Activated T-helper 1 cell treated with anti-CD3 and anti-CD28 coated beads, Interleukin-12 subunit alpha, Interleukin-12 subunit beta, Interleukin-2, Interleukin-4 antibody, amounts not matched to agents 30 ng/mL and 10 ng/mL and 1 ng/mL, durations not matched to agents 14 hours and 24 hours and 36 hours (primary cell): ENCODE measurements around the gene TSC22D1. TPM values are rescaled to one million over a fixed set of nuclear protein-coding genes. Genes with fewer than 3 reads are reported as not detected.
"Not testable (repeated sequence)": the region's sequence is repeated elsewhere in the genome, so short reads cannot be mapped to it uniquely, and the experiment has no call there.

ENCODE experiments used
- DNase-seq: peaks from one replicate; pipeline ENCODE4 v3.0.0; 2021; ENCODE audit warnings: low spot score
- H3K27ac Mint-ChIP-seq: one replicate; pipeline ENCODE4 v1.8.0; 2021; ENCODE audit warnings: mild to moderate bottlenecking, mixed read lengths
- H3K27me3 Mint-ChIP-seq: one replicate; pipeline ENCODE4 v1.8.0; 2022; ENCODE audit warnings: mild to moderate bottlenecking, moderate library complexity, mixed read lengths; ENCODE audit not compliant: insufficient read depth
- H3K36me3 Mint-ChIP-seq: one replicate; pipeline ENCODE4 v1.8.0; 2021; ENCODE audit warnings: low read depth, mixed read lengths
- H3K4me1 Mint-ChIP-seq: one replicate; pipeline ENCODE4 v1.8.0; 2021; ENCODE audit warnings: low read depth, mixed read lengths
- H3K4me3 Mint-ChIP-seq: one replicate; pipeline ENCODE4 v1.8.0; 2021; ENCODE audit warnings: mild to moderate bottlenecking, moderate library complexity, mixed read lengths
- H3K9me3 Mint-ChIP-seq: one replicate; pipeline ENCODE4 v1.8.0; 2021; ENCODE audit warnings: mixed read lengths
- intact Hi-C: fragments of 100-400 bp; cut with micrococcal nuclease; formaldehyde crosslinking; loops from one replicate; pipeline ENCODE4 v1.15.1; 2024
- total RNA-seq: library from RNA; stranded (reverse); gene quantifications from 2 replicates; pipeline ENCODE4 v1.2.3, GENCODE V29; 2022

Gene TSC22D1
- total RNA-seq, 1 donor from 2014 or later: 6.9 TPM

DNA sequence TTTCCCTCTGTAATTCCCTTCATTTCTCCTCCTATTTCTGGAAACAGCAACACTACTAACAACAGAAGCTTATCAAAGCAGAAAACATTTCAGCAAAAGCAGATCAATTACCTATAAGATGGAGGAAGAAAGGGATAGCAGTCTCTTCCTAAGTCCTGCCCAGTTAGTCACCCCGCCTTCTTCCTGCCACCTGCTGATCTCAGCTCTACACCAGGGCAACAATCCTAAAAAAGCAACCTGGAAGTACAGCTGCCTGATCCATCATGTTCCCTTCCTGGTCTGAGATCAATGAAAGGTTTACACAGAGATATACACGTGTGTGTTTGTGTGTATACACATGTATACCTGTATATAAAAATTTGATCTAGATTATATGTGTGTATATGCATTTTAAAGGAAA lies 59.4 kb downstream of the TSC22D1 start:
- Mint-ChIP-seq H3K27me3 (no peaks in the 10 kb centered on the region), H3K36me3 (no peaks in the 10 kb centered on the region), H3K4me3 (no peak overlapping the region), H3K9me3 (no peaks in the 10 kb centered on the region), H3K27ac (no peak overlapping the region), H3K4me1 (no peaks in the 10 kb centered on the region)
- DNase-seq: no peak
- intact Hi-C loops: no loop called here

GRCh38 chr13:44514278-44514677 lies 61.9 kb downstream of the TSC22D1 start:
- intact Hi-C loops: no loop called here
- no peaks in the 10 kb centered on the region for H3K4me1 Mint-ChIP-seq

GRCh38 chr13:44509853-44510252 lies 66.3 kb downstream of the TSC22D1 start:
- intact Hi-C loops, DNase-seq, H3K27ac Mint-ChIP-seq, H3K36me3 Mint-ChIP-seq, H3K9me3 Mint-ChIP-seq, H3K4me1 Mint-ChIP-seq, H3K4me3 Mint-ChIP-seq, H3K27me3 Mint-ChIP-seq: not testable (repeated sequence)

More at GRCh38 chr13:44514278-44514677, 61.9 kb downstream of the TSC22D1 start:
- Mint-ChIP-seq H3K27ac (no peak overlapping the region), H3K9me3 (no peaks in the 10 kb centered on the region), H3K27me3 (no peaks in the 10 kb centered on the region), H3K36me3 (no peaks in the 10 kb centered on the region), H3K4me3 (no peak overlapping the region)
- DNase-seq: no peak

- Mint-ChIP-seq H3K4me1 (no peaks in the 10 kb centered on the region), H3K36me3 (no peaks in the 10 kb centered on the region), H3K27ac (no peak overlapping the region), H3K27me3 (peaks cover 1% of the 10 kb centered on the region), H3K4me3 (no peak overlapping the region), H3K9me3 (no peaks in the 10 kb centered on the region)
- intact Hi-C loops: no loop called here
- no peak for DNase-seq
Observed at GRCh38 chr13:44508562-44509077, 67.5 kb downstream of the TSC22D1 start.

- Mint-ChIP-seq H3K4me3 (no peak overlapping the region), H3K27ac (no peak overlapping the region), H3K4me1 (no peaks in the 10 kb centered on the region), H3K27me3 (peaks cover 1% of the 10 kb centered on the region), H3K9me3 (no peaks in the 10 kb centered on the region), H3K36me3 (no peaks in the 10 kb centered on the region)
- no peak for DNase-seq
- intact Hi-C loops: no loop called here
Observed at GRCh38 chr13:44507639-44508038, 68.5 kb downstream of the TSC22D1 start.

DNA sequence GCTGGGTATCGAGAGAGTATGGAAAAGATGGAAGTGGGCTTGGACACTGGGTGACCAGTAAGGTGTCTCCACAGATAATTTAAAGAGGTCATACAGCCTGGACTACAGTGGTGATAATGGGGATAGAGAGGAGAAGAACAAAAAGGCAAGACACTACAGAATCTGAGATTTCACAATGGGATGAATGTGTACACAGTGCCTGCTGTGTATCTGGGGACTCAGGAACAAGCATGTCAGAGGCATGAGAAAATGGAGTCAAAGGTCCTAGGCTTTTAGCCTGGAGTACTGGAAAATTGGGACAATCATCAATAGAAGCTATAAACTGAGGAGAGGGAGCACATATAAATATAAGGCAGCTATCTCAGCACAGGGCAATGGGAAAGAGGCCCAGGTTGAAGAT lies 69.4 kb downstream of the TSC22D1 start:
- peaks cover 1% of the 10 kb centered on the region for H3K27me3 Mint-ChIP-seq
- intact Hi-C loops: no loop called here
- no peak overlapping the region for H3K4me3 Mint-ChIP-seq
- no peaks in the 10 kb centered on the region for H3K9me3 Mint-ChIP-seq
- no peak overlapping the region for H3K27ac Mint-ChIP-seq
- no peaks in the 10 kb centered on the region for H3K4me1 Mint-ChIP-seq
- no peak for DNase-seq
- no peaks in the 10 kb centered on the region for H3K36me3 Mint-ChIP-seq

DNA sequence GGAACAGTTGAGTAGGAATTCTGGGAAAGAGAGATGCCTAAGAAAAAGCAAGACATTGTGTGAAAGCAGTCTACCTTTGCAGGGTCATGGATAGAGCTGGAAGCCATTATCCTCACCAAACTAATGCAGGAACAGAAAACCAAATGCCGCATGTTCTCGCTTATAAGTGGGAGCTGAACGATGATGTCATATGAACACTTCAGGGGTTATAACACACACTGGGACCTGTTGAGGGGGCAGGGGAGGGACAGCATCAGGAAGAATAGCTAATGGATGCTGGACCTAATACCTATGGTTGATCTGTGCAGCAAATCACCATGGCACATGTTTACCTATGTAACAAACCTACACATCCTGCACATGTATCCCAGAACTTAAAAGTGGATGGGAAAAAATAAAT lies 69.9 kb downstream of the TSC22D1 start:
- no peak for DNase-seq
- no peaks in the 10 kb centered on the region for H3K4me1 Mint-ChIP-seq
- no peak overlapping the region for H3K27ac Mint-ChIP-seq
- H3K9me3 Mint-ChIP-seq: no peaks in the 10 kb centered on the region
- H3K36me3 Mint-ChIP-seq: no peaks in the 10 kb centered on the region
- intact Hi-C loops: no loop called here
- H3K27me3 Mint-ChIP-seq: peaks cover 1% of the 10 kb centered on the region
- H3K4me3 Mint-ChIP-seq: no peak overlapping the region

GRCh38 chr13:44504116-44504515 lies 72.0 kb downstream of the TSC22D1 start:
- Mint-ChIP-seq H3K9me3 (no peaks in the 10 kb centered on the region), H3K27ac (no peak overlapping the region), H3K27me3 (peaks cover 1% of the 10 kb centered on the region), H3K4me1 (no peaks in the 10 kb centered on the region), H3K36me3 (no peaks in the 10 kb centered on the region), H3K4me3 (no peak overlapping the region)
- intact Hi-C loops: no loop called here
- no peak for DNase-seq

DNA sequence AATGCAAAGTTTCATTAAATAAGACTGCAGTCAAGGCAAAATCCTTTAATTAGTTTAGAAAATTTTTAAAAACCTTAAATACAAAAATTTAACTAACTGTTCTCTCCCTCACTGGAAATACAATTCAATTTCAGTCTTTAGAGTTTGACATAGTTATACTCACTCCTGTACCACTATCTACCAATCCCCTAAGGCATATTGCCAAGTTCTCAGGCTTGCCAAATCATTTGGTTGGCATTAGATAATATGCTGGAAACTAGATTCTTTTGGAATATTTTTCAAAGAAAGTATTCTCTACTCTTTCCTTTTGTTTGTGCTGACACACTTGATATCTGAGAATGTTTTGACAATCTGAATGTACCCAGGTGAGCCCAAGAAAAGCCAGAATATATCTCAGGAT lies 77.2 kb downstream of the TSC22D1 start:
- Mint-ChIP-seq H3K27ac (no peak overlapping the region), H3K4me3 (no peak overlapping the region), H3K36me3 (no peaks in the 10 kb centered on the region), H3K4me1 (peaks cover 4% of the 10 kb centered on the region), H3K9me3 (peaks cover 7% of the 10 kb centered on the region), H3K27me3 (peaks cover 1% of the 10 kb centered on the region)
- intact Hi-C loops: no loop called here
- no peak for DNase-seq

- intact Hi-C loops: no loop called here
- H3K36me3 Mint-ChIP-seq: no peaks in the 10 kb centered on the region
- H3K4me1 Mint-ChIP-seq: peaks cover 4% of the 10 kb centered on the region
- H3K9me3 Mint-ChIP-seq: peaks cover 7% of the 10 kb centered on the region
- no peak overlapping the region for H3K27ac Mint-ChIP-seq
- H3K4me3 Mint-ChIP-seq: no peak overlapping the region
- DNase-seq: no peak
- peaks cover 1% of the 10 kb centered on the region for H3K27me3 Mint-ChIP-seq
Observed at GRCh38 chr13:44498502-44498901, 77.6 kb downstream of the TSC22D1 start.

GRCh38 chr13:44497801-44498200 lies 78.3 kb downstream of the TSC22D1 start:
- H3K27me3 Mint-ChIP-seq: peaks cover 1% of the 10 kb centered on the region
- H3K4me3 Mint-ChIP-seq: no peak overlapping the region
- no peak overlapping the region for H3K27ac Mint-ChIP-seq
- no peak for DNase-seq
- H3K4me1 Mint-ChIP-seq: peaks cover 4% of the 10 kb centered on the region
- H3K9me3 Mint-ChIP-seq: peaks cover 7% of the 10 kb centered on the region
- H3K36me3 Mint-ChIP-seq: no peaks in the 10 kb centered on the region
- intact Hi-C loops: no loop called here

DNA sequence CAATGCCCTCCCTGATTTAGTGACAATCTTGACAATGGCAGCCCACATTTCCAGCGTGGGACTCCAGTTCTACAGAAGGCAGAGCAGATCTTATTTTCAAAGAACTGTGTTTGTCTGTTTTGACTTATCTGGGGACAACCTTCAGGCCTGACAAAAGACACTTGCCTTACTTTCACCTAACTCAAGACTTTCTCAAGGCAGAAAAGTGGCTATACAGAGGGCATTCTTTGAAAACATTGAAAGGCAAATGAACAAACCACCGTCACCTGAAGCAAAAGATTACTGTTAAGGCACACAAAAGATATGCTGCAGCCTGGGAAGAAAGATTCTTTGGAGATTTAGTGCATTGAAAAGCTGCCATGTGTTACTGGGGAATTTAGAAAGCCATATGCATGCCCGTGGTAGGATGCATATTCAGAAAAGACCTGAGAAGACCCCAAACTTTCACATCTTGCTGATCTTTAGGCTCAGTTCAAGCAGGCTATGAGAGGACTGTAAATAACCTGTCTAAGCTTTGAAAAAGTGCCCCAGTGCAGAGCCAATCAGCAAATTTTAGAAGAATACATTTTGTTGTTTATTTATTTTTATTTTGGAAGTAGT lies 82.8 kb downstream of the TSC22D1 start:
- Mint-ChIP-seq H3K36me3 (no peaks in the 10 kb centered on the region), H3K4me3 (no peak overlapping the region), H3K9me3 (peaks cover 7% of the 10 kb centered on the region), H3K27ac (no peak overlapping the region), H3K4me1 (peaks cover 4% of the 10 kb centered on the region), H3K27me3 (peaks cover 5% of the 10 kb centered on the region)
- DNase-seq: no peak
- intact Hi-C loops: no loop called here

DNA sequence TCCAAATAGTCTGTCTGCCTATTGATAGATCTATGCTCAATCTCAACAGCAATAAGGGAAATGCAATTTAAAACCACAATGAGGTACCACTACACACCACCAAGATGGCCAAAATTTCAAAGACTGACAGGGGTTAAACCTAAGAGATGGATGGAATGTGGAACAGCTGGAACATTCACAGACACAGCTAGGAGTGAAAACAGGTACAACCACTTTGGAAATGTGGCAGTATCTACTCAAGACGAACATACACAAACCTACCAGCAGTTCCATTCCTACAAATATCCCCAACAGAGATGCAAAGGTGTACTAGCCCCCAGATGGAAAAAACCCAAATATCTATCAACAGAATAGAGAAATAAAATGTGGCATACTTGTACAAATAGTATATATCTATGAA lies 86.4 kb downstream of the TSC22D1 start:
- Mint-ChIP-seq H3K9me3 (peaks cover 3% of the 10 kb centered on the region), H3K4me3 (no peak overlapping the region), H3K27ac (no peak overlapping the region), H3K4me1 (peaks cover 8% of the 10 kb centered on the region), H3K36me3 (no peaks in the 10 kb centered on the region), H3K27me3 (peaks cover 7% of the 10 kb centered on the region)
- intact Hi-C loops: no loop called here
- no peak for DNase-seq

DNA sequence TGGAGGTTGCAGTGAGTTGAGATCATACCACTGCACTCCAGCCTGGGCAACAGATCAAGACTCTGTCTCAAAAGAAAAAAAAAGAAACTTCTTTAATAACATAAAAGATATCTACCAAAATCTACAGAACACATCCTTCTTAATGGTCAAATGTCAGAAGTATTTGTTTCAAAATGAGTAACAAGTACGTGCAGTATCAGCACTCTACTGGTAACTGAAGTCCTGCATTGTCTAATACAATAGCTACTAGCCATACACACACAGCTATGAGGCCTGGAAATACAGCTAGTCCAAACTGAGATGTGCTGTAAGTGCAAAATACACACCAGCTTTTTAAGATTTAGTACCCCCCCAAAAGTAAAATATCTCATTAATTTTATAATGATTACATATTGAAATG lies 88.1 kb downstream of the TSC22D1 start:
- no peak overlapping the region for H3K4me3 Mint-ChIP-seq
- peaks cover 7% of the 10 kb centered on the region for H3K27me3 Mint-ChIP-seq
- peaks cover 17% of the 10 kb centered on the region for H3K4me1 Mint-ChIP-seq
- intact Hi-C loops: no loop called here
- no peaks in the 10 kb centered on the region for H3K36me3 Mint-ChIP-seq
- no peak overlapping the region for H3K27ac Mint-ChIP-seq
- DNase-seq: no peak
- H3K9me3 Mint-ChIP-seq: no peaks in the 10 kb centered on the region
